GM12878 (cell line): Measurements from ENCODE around the gene CFAP45. TPM values are rescaled to one million over a fixed set of nuclear protein-coding genes. Genes with fewer than 3 reads are reported as not detected.

Experiments used
- CUX1 ChIP-seq: IDR thresholded peaks from 2 replicates; pipeline ENCODE4 v1.6.1; 2012; ENCODE audit warnings: improper control_type of control experiment, low read depth, low read length; ENCODE audit not compliant: insufficient replicate concordance
- KLF5 ChIP-seq: fragments of 450-650 bp; IDR thresholded peaks from 2 replicates; pipeline ENCODE4 v1.6.1; 2014; ENCODE audit warnings: mild to moderate bottlenecking; ENCODE audit not compliant: partially characterized antibody
- NFIC ChIP-seq: IDR thresholded peaks from 2 replicates; pipeline ENCODE4 v1.6.1; 2012; ENCODE audit warnings: low read depth, mild to moderate bottlenecking, inconsistent platforms, low read length, moderate library complexity
- RB1 ChIP-seq: fragments of 450-650 bp; formaldehyde crosslinking; IDR thresholded peaks from 2 replicates; pipeline ENCODE4 v1.6.1; 2017; ENCODE audit warnings: mild to moderate bottlenecking, borderline replicate concordance
- SMAD1 ChIP-seq: fragments of 450-650 bp; IDR thresholded peaks from 2 replicates; pipeline ENCODE4 v1.6.1; 2018; ENCODE audit warnings: mild to moderate bottlenecking, low read depth; ENCODE audit not compliant: partially characterized antibody
- SUPT20H ChIP-seq: IDR thresholded peaks from 2 replicates; pipeline ENCODE4 v1.6.1; 2011; ENCODE audit warnings: low read depth, mild to moderate bottlenecking, low read length, moderate library complexity, borderline replicate concordance; ENCODE audit not compliant: control insufficient read depth
- ZNF622 ChIP-seq: fragments of 450-650 bp; IDR thresholded peaks from 2 replicates; pipeline ENCODE4 v1.6.1; 2017; ENCODE audit warnings: mild to moderate bottlenecking, inconsistent platforms
- polyA plus RNA-seq, 11 experiments: library from polyadenylated mRNA; depleted of rRNA in 4 of 11; unstranded in 6 of 11; stranded (reverse) in 5 of 11; fragments of >200 nt; fragmentation: Nextera tagmentation in 4 of 11; fragmentation: Illumina TruSeq in 1 of 11; extraction: Ambion mirVana in 4 of 11; extraction: Trizol in 1 of 11; gene quantifications; 1 replicate in 1 of 11; 2 replicates in 10 of 11; pipeline versions ENCODE4 v1.2.1 to v1.2.3, GENCODE V29; 2011 to 2016; ENCODE audit warnings: inconsistent platforms in 2 of 11, missing spikeins in 2 of 11, low read depth in 1 of 11
- total RNA-seq, 4 experiments: library from RNA; depleted of rRNA in 3 of 4; stranded (reverse); fragments of >200 nt in 3 of 4; fragmentation: Illumina TruSeq in 1 of 4; extraction: Trizol in 1 of 4; gene quantifications; 2 replicates each; pipeline versions ENCODE4 v1.2.1 to v1.2.3, GENCODE V29; 2013 to 2021

The CFAP45 gene
- total and polyA plus RNA-seq, 10 of the 15 experiments (the other 5 are each of a cell fraction or from before 2014, with no cell fraction given): 0.43 to 0.91 (median 0.67) TPM

- no peak for TF ChIP-seq SUPT20H
- no peak for TF ChIP-seq SMAD1
- no peak for TF ChIP-seq CUX1
- no peak for TF ChIP-seq NFIC
- no peak for TF ChIP-seq ZNF622
- no peak for TF ChIP-seq RB1
- TF ChIP-seq KLF5: no peak
Observed at GRCh38 chr1:159847231-159847630, 52.7 kb downstream of the CFAP45 start (continued).
